ENCODE measurements around the gene PGPEP1.

The PGPEP1 gene, protein sequence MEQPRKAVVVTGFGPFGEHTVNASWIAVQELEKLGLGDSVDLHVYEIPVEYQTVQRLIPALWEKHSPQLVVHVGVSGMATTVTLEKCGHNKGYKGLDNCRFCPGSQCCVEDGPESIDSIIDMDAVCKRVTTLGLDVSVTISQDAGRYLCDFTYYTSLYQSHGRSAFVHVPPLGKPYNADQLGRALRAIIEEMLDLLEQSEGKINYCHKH

DNA sequence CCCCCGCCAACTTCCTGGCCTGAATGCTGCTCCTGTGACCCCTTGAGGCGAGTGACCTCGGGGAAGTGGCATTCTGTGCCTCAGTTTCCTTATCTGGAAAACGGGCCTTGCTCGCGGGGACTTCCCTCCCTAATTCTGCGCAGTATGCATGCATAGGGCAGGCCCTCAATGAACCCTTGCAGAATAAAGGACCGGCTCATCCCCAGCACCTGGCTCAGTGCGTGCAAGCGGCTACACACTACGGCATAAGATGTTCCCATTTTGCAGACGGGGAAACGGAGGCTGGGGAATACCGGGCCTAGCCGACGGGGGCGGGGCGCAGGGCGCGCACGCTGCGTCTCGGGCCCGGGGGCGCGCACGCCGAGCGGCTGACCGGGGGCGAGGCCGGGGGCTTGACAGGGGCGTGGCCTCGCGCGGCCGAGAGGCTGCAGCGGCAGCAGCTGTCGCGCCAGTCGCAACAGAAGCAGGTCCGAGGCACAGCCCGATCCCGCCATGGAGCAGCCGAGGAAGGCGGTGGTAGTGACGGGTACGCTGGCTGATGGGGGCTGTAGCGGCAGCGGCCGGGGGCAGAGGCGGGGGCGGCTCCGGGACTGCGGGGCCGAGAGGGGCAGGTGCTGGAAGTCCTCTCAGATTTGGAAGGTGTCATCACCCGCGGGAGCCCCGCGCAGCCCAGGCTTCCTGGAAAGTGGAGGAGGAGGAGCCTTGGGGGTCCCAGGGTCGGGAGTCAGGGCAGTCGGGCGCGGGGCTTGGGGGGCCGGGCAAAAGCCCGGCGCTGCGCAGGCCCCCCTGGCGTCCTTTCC lies at the start of gene PGPEP1:
Gene PGPEP1 (plus strand): TSS at position 409 of the 800 bp plus-strand sequence. CDS start 84 bp downstream, at position 493.
- no peak for DNase-seq

DNA sequence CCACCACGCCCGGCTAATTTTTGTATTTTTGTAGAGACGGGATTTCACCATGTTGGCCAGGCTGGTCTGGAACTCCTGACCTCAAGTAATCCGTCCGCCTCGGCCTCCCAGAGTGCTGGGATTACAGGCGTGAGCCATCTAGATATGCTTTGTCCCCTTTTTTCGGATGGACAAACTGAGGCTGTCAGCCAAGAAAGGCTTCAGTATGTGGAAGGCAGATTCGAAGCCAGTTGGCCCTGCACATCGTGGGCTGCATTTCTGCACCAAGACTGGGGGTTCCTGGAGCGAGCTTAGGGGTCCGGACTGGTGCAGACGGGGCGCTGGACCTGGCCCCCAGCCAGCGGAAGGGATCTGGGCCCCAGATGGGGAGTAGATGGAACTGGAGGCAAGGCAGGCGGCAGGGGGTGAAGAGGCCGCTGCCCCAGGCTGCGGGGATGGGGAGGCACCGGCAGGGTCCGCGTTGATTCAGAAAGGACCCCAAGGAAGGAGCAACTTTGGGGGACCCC lies 49.3 kb upstream of the PGPEP1 start:
- DNase-seq: no peak

DNA sequence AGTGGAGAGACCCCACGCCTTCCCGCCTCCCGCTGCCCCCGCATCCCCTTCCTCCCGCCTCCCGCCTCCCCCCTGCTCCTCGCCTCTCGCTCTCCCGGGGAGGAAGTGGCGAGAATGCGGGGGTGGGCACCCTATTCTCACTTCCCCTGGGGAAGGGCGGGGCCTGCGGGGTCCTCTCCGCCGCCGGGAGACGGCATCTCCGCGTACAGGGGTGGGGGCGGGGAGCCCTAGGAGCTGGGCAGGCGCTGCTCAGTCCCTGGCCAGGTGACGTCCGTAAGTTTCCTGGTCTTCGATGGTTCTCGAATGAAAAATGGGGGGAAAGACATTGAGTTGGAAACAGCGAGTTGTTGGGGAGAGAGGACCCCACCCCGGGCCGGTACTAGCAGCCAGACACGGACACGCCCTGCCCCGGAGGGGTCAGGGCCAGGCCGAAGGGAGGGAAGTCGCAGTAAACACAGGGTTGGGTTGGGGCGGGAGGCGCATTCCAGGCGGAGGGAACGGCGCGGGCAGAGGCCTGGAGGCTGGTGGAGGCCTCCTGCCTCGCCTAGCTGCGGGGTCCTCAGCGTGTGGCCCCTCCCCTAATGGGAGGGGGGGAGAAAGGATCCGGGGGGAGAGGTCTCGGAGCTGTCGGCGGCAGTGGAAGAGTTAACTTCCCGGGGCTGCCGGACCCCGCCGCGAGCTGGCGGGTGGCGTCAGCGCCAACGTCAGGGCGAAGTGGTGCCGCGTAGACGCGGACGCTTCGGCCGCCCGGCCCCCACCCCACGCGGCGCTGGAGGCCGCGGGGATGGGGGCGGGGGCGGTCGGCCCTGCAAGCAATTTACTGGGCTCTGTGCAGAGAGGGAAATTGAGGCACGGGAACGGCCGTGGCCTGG lies 48.6 kb upstream of the PGPEP1 start:
- no peak for DNase-seq

DNA sequence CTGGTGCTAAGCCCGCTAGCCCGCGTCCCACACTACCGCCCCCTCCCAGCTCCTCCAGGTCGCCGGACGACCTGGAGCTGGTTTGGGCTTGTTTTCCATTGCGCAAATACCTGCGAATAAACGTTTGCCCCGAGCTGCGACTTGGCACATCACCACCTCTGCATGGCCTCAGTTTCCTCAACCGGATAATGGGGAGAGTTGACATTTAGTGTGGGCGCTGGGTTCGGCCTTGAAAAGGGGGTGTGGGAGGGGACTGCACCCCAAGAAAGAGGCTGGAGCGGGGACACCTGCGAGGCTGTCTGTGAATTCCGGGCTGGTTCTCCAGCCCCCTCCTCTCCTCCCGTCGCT lies 48.0 kb upstream of the PGPEP1 start:
- DNase-seq: no peak

DNA sequence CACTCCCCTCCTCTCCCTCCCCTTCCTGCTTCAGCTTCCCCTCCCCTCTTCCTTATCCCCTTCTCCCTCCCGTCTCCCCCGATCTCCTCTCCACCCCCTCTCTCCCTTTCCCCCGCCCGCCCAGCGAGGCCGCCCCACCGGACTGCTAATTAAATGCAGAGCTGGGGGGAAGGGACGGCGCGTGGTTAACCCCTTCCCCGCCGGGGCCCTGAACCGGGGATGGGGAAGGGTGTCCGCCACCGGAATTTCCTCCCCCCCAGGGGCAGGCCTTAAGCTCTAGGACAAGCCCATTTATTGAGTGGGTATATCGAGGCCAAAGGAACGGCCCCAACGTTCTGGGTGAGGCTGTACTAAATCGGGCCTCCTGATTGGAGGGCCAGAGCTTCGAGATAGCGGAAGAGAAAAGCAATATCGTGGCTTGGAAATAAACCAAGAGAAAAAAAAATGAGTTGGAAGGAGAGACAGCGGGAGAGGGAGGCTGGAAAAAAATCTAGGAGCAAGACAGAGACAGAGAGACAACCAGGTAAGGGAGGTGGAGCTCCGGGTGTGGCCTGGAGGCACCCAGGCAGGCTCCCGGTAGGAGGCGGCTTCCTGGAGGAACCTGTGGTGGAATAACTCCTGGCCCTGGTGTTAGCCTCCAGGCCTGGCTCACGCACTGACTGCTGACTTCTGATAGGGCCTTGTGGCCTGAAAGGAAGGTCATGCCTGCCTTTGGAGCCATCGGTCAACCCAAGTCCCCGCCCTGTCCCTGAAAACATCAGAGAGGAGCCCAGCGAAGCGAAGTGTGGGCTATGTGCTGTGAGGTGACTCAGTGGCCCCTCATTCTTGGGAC lies 47.4 kb upstream of the PGPEP1 start:
- DNase-seq: no peak

DNA sequence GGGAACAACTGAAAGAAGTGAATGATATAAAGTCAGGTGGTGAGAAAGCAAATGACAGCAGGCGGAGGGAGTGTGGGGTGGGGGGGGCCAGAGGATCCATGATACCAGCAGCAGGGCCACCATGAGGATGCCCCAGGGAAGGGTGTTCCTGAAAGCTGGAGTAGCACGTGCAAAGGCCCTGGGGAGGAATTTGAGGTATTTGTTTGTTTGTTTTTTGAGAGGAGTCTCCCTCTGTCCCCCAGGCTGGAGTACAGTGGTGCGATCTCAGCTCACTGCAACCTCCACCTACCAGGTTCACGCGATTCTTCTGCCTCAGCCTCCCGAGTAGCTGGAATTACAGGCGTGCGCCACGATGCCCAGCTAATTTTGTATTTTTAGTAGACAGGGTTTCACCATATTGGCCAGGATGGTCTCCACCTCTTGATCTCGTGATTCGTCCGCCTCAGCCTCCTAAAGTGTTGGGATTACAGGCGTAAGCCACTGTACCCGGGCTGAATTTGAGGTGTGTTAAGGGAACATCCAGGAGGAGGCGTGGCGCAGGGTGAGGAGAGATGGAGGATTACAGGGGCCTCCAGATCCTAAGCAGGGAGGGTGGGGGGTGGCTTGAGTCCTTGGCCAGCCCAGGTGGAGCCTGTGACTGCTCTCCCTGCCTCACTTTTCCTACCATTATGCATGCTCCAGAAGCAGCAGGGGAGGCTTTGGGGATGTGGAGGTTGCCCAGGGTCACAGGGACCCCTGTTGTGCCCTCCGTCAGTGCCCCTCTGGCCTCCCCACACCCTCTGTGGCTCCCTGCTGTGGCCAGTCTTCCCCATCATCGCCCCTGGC lies 46.5 kb upstream of the PGPEP1 start:
- DNase-seq: no peak

DNA sequence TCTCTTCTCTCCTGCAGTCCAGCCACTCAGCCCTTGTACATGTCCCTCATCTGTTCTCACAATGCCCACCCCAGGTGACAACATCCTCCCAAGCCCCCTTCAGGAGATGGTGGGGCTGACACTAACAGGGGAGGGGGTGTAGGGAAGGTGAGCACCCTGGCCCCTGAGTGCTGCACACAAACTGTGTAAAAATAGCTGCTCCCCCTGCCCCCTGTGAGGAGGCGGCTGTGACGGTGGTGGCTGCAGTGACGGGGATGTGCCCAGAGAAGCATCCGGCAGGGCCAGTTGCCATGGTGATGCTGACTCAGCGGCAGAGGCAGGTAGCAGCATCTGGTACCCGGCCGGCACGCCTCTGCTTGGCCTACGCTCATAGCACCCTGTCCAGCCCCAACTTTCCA lies 45.9 kb upstream of the PGPEP1 start:
- no peak for DNase-seq

DNA sequence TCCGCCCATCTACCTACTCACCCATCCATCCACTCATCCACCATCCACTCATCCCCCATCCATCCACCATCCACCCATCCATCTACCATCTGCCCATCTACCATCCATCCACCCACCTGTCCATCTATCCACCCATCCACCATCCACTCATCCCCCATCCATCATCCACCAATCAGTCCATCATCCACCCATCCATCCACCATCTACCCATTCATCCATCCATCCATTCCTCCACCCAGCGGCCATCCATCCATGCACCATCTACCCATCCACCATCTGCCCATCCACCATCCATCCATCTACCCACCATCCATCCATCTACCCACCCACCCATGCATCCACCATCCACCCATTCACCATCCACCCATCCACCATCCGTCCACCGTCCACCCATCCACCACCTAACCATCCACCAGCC lies 45.4 kb upstream of the PGPEP1 start:
- no peak for DNase-seq

DNA sequence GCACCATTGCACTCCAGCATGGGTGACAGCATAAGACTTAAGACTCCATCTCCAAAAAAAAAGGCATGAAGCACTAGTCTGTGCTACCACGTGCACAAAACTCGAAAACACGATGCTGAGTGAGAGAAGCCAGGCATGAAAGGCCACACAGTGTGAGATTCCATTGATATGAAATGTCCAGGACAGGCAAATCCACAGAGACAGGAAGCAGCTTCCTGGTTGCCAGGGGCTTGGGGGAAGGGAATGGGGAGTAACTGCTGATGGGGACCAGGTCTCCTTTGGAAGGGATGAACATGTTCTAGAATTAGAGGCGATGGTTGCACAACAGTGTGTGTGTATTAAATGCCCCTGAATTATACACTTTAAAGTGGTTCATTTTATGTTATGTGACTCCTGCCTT lies 43.1 kb upstream of the PGPEP1 start:
- no peak for DNase-seq

DNA sequence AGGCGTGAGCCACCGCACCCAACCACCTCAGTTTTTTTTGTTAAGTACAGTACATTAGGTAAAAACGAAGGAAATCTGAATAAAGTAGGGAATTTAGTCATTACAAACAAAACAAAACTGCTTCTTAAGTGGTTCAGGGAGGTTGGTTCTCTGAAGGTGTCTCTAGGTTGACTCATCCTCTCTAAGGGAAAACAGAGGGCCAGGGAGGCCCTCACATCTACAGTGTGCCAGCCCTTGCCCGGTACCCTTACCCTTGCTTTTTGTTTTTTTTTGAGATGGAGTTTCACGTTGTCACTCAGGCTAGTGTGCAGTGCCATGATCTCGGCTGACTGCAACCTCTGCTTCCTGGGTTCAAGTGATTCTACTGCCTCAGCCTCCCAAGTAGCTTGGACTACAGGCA lies 41.8 kb upstream of the PGPEP1 start:
- DNase-seq: no peak

DNA sequence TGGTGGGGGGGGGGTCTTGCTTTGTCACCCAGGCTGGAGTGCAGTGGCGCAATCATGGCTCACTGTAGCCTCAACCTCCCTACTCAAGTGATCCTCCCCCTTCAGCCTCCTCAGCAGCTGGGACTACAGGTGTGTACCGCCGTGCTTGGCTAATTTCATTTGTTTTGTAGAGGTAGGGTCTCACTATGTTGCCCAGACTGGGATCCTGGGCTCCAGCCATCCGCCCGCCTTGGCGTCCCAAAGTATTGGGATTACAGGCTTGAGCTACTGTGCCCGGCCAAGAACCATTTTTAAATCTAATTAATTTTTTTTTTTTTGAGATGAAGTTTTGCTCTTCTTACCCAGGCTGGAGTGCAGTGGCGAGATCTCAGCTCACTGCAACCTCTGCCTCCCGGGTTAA lies 40.7 kb upstream of the PGPEP1 start:
- no peak for DNase-seq

DNA sequence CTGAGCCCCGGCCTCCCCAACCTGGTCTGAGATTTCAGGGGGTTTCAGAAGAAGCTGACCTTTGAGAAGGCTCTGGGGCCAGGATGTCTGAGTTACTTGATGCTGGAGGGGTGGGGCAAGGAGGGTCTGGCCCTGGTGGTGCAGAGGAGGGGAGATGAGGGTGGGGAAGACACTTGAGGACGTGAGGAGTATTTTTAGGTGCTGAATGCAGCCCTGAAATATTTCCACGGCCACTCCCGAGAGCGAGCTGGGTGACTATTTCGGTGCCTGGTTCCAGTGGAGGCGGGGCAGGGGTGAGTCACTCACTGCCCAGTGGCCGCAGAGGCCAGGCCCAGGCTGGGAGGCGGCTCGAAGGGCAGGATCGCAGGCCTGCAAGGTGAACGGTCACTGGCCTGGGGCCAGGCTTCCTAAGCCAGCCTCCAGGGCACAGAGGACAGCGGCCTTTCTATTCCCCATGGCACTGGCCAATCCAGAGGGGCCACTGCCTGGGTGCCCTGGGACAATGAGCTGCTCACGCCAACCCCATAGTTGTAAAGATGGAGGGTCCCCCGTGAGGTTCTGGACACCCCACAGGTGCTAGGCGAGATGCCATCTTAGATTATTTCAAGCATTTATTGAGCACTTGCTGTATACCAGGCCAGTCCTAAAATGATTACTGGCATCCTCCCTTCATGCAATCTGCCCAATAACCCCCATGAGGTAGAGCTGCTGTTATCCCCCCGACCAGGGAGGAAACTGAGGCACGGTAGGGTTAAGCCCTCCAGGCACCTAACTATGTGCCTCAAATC lies 39.3 kb upstream of the PGPEP1 start:
- DNase-seq: no peak

DNA sequence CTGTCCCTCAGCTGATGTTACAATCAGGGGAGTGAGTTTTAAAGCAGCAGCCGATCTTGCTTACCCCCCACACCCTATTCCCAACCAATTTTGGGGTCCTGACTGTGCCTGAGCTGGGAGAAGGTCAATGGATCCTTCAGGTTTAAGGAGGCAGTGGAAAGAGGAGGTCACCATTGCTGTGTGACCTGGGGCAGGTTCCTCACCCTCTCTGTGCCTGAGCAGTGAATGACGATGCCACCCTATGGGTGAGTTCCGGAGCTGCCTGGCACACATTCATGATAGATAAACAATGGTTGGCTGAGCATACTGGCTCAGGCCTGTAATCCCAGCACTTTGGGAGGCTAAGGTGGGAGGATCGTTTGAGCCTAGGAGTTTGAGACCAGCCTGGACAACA lies 38.7 kb upstream of the PGPEP1 start:
- DNase-seq: no peak

DNA sequence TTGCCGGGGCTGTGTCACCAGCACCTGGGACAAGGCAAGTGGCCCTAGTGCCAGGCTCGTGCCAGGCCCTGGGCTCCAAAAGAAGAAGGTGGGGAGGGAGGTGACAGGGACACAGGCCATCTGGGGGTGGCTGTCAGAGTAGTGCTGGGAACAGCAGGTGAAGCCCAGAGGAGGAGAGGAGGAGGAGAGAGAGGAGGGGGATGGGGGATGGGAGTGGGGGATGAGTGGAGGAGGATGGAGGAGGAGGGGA lies 36.3 kb upstream of the PGPEP1 start:
- no peak for DNase-seq

DNA sequence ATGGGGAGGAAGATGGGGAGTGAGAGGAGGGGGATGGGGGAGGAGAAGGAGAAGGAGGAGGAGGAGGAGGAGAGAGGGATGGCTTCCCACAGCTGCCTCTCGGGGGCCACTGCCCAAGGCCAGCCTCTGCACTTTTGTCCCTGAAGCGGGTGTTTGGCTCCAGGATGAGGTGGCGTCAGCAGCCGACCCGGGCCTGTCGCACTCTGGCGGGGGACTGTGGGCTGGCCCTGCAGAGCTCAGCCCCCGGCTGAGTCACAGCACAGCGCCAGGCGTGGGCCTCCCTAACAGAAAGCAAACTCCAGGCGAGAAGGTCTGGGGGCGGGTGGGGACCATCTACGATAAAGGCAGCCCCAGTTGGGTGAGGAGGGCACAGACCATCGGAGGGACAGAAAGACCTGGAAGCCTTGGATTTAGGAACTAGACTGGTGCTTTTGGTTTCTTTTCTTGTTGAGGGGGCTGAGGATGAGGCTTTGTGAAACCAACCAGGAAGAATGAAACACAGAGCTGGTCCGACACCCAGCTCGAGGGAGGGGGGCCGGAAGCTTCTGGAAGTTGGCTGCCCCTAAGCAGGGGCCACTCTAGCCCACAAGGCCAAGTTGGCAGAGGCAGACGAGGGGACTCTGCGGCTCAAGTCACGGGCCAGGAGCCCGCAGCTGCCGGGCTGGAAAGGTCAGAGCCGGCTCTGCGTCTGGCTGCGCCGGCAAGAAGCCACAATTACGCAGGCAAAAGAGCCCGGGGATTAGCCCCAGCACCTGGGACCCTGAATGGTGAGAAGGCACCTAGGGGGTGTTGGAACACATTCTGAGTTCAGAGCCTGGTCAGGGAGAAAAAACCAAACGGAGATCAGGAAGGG lies 35.7 kb upstream of the PGPEP1 start:
- DNase-seq: no peak

DNA sequence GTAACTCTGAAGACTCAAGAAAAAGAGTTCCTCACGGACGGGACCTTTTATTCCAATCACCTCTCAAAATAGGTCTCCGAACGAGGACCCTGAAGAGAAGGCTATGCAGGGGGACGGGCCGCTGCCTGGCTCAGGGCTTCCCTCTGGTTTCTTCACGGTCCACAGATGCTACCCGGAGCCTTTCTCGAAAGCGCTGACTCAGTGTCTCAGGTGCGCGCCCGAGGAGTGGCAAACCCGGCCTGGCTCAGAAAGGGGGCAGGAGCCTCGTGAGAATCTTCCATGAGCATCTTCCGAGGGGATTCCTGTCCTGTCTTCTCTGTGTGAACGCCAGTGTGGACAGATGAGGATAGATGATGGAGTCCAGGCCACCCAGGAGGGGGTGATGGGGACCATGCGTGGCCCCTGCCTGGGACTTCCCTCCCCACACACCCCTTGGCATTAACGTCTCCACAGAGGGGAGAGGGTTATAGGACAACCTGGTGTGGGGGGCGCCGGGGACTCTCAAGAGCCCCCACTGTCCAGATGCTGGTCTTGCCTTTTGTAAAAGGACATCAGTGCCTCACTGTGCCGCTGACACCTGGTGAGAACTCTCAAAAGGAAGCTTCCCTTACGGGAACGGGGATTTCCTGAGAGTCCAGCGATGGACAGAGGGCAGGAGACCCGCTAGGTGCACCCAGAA lies 34.0 kb upstream of the PGPEP1 start:
- no peak for DNase-seq

DNA sequence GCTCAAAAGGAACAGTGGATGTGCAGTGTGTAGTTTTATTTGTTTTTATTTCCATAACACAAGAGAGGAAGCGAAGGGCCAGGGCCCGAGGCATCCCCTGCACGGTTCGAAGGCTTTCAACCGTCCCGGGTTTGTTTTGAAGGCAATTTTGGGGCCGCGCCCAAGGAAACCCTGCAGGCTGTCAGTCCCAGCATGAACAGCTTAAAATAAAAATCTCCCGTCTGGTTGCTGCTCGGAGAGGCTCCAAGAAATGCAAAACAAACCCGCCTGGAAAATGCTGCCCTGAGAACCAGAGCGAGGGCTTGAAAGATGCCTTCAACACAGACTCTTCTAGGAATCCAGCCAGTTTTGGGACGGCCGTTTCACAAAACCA lies 33.5 kb upstream of the PGPEP1 start:
- no peak for DNase-seq

DNA sequence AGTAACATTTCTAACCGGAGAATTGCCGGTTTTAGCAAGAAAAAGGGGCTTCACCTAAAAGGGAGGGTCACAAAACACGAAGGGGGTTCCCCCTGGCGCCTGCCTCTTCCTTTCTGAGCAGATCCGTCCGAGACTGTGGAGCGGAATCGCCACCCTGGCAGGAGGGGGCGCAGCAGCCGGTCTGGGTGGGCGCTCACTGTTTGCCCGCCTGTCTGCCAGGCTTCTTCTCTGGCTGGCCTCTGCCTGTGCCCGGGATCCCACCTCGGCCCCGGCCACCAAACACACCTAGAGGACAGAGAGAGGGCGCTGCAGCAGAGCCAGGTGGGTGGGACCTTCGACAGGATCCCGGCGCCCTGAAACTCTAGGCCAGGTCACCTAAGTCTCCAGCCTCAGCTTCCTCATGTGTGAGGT lies 33.1 kb upstream of the PGPEP1 start:
- DNase-seq: no peak

DNA sequence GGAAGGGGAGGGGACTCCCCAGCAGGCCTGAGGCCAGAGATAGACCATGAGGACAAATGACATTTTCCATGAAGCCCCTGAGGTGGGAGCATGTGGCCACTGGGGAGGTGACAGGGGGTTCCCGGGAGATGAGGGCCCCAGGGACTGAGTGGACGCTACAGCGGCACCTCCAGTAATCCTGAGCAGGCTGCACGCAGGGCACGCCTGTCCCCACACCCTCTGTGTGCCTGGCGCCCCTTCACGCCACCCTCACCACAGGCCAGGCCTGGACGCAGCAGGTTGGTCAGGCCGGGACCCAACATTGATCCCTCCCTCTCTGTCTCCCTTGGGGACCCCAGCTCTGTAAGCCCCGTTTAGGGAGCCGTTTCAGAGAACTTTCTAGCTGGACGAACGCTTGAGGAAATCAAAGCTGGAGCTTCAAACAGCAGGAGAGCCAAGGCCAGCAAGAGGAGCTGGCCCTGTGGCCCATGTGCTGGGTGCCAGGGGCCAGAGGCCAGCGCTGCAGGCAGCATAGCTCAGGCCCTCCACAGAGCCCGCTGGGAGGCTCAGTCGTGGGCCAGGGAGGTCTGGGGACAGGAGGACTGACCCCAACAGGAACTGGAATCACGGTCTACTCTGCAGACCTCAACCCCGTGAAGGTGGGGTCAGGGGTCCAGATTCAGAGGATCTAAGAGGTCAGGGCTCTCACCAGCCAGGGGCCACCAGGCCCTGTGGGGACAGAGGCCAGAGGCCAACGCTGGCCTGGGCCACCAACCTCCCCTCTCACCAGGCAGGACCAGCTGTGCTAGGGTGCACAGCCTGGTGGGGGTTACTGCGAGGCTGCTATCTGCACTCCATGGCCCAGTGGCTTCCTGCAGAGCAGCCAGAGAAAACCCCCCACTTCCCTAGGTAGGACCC lies 32.1 kb upstream of the PGPEP1 start:
- DNase-seq: no peak
